ENCODE measurements around the gene AGRN. TPM values are rescaled to one million over a fixed set of nuclear protein-coding genes. Genes with fewer than 3 reads are reported as not detected.

The AGRN gene
- total and polyA plus RNA-seq, 2 of the 4 experiments (the other 2 are of a cell fraction) = 8.1 to 115 TPM

GRCh38 chr1:1021010-1021919, 1.3 kb downstream of the AGRN start:
- 61% methylated on average over 3 of the region's 33 CpGs; no CpG with 5 or more reads in 1 of the 2 experiments for WGBS, 2 experiments (ENCODE audit: extremely low coverage in 2 of 2, insufficient read length in 1 of 2)
- TF ChIP-seq POLR2A (IDR thresholded peaks at IDR 0.05; ENCODE audit: low read depth, low read length) (no peak), MAZ (IDR thresholded peaks at IDR 0.05; ENCODE audit: borderline replicate concordance, low read depth, low read length) (peak; percentile 53; the same call in 1 of the 2 replicates), BHLHE40 (IDR thresholded peaks at IDR 0.05; ENCODE audit: low read depth, low read length) (no peak), SMC3 (IDR thresholded peaks at IDR 0.05; ENCODE audit: low read depth, low read length) (0 out of 2 replicates have a peak, but pooled peaks have one; percentile 5), CTCF (conservative IDR thresholded peaks at IDR 0.05; ENCODE audit: low read depth, low read length) (no peak), FOS (IDR thresholded peaks at IDR 0.05; ENCODE audit: low read depth, low read length) (no peak)
- peak overlapping the region; percentile 77 for H3K14ac ChIP-seq (replicated peaks; ENCODE audit: low read depth, low read length)
- peak overlapping the region; percentile 81 for H4K91ac ChIP-seq (ENCODE audit: insufficient read depth, low read depth, low read length)
- peak overlapping the region; percentile 63 for H2BK120ac ChIP-seq (ENCODE audit: low read depth, low read length)
- intact Hi-C loops (cut with micrococcal nuclease) = no loop called here
- no peak overlapping the region for H2BK15ac ChIP-seq (ENCODE audit: low read depth, low read length)
- peaks cover 2% of the 10 kb centered on the region; the same call in 1 of the 2 replicates for H3K9me1 ChIP-seq (ENCODE audit: insufficient read depth, low read length)
- 0 out of 2 replicates have a peak overlapping the region, but pooled peaks have one; percentile 73 for H3K23ac ChIP-seq (ENCODE audit: low read depth, low read length)
- peak overlapping the region; percentile 50 for H3K9ac ChIP-seq (ENCODE audit: low read depth, low read length)
- peaks cover 20% of the 10 kb centered on the region for H3K4me1 ChIP-seq (ENCODE audit: control insufficient read depth, insufficient read depth, low read length)
- peak overlapping the region in 1 of 2 experiments; percentile 69; a peak in 1 of 4 replicates for H4K8ac ChIP-seq (ENCODE audit: low read depth in 2 of 2, low read length in 2 of 2)
- in situ Hi-C loops (cut with MboI; ENCODE audit: low sequenced_read_pairs) = no loop called here
- H2BK5ac ChIP-seq (ENCODE audit: low read depth, low read length, poor library complexity, severe bottlenecking) = peak overlapping the region; percentile 53
- dilution Hi-C loops (cut with HindIII; ENCODE audit: low sequenced_read_pairs, unreplicated experiment) = no loop called here
- ChIA-PET POLR2A (ENCODE audit: unreplicated experiment) (no interaction called here), CTCF (no interaction called here)
- H3K56ac ChIP-seq (ENCODE audit: extremely low read depth, insufficient read depth, low read length) = 0 out of 2 replicates have a peak overlapping the region, but pooled peaks have one; percentile 46
- peak overlapping the region; percentile 87 for H3K4ac ChIP-seq (ENCODE audit: low read depth, low read length)
- H2AK5ac ChIP-seq (ENCODE audit: low read depth, low read length) = peak overlapping the region; percentile 13
- H3K27ac ChIP-seq (ENCODE audit: insufficient read depth, low read length) = peak overlapping the region; percentile 48
- peak overlapping the region; percentile 86 for H3K4me3 ChIP-seq (ENCODE audit: insufficient read depth, low read depth, low read length)
- H4K5ac ChIP-seq (ENCODE audit: low read depth, low read length) = peak overlapping the region; percentile 58
- peaks cover 20% of the 10 kb centered on the region for H3K36me3 ChIP-seq (ENCODE audit: control insufficient read depth, insufficient read depth, low read length)
- H3K27me3 ChIP-seq (ENCODE audit: control insufficient read depth, insufficient read depth, low read length) = no peaks in the 10 kb centered on the region
- peak overlapping the region; percentile 77 for H2AFZ ChIP-seq (replicated peaks; ENCODE audit: low read length, poor library complexity)
- BruUV-seq (replicated peaks) = no TSS peak
- peak overlapping the region; percentile 82 for H3K4me2 ChIP-seq (ENCODE audit: low read depth, low read length)
- peaks cover 16 to 44% of the 10 kb centered on the region in 2 experiments; a peak in 3 of 4 replicates for H3K79me1 ChIP-seq (ENCODE audit: low read depth in 1 of 2, low read length in 2 of 2)
- no peaks in the 10 kb centered on the region for H3K9me3 ChIP-seq (ENCODE audit: control insufficient read depth, insufficient read depth, low read length)
- H2BK20ac ChIP-seq (ENCODE audit: low read depth, low read length) = peak overlapping the region; percentile 31; the same call in 1 of the 2 replicates
- ATAC-seq (ENCODE audit: low read depth) (peak; percentile 22), DNase-seq (peak; percentile 72)
- peaks cover 34% of the 10 kb centered on the region for H4K20me1 ChIP-seq (ENCODE audit: insufficient read depth, low read length)
- peak overlapping the region; percentile 98 for H2AK9ac ChIP-seq (replicated peaks; ENCODE audit: low read depth, low read length, poor library complexity)
- H3K18ac ChIP-seq (ENCODE audit: low read depth, low read length) = peak overlapping the region; percentile 44; the same call in 1 of the 2 replicates

Data from IMR-90 (cell line).